Endothelial cell of umbilical vein (primary cell): ENCODE measurements around the gene HCFC1R1. TPM values are rescaled to one million over a fixed set of nuclear protein-coding genes. Genes with fewer than 3 reads are reported as not detected.
A peak's percentile ranks its signal among the peaks of the same experiment; 100 is the strongest.

Experiments
- BruUV-seq: library from RNA; stranded (reverse); fragments of 400-500 nt; replicated peaks from 2 replicates; lab custom pipeline; 2021; lab: Mats Ljungman, UMichigan
- CTCF ChIA-PET: fragments of 300-600, 350-600 bp; sonication (Branson Sonifier 250); formaldehyde crosslinking; loops from one replicate; lab custom pipeline; 2021; ENCODE audit warnings: antibody characterized with exemption, inconsistent platforms; lab: Charles Lee
- POLR2A ChIA-PET: fragments of 300-600, 350-600 bp; sonication (Branson Sonifier 250); formaldehyde crosslinking; loops from one replicate; lab custom pipeline; 2021; ENCODE audit warnings: antibody characterized with exemption, inconsistent platforms; lab: Charles Lee
- DNase-seq: peaks from one replicate; pipeline ENCODE4 v3.0.0-alpha.2; 2011; ENCODE audit warnings: low read depth, low spot score
- FAIRE-seq: peaks from 2 replicates; lab custom pipeline; 2011; peaks lifted over from hg19 to GRCh38; lab: Jason Lieb, UNC
- H2AFZ ChIP-seq: 2 replicates; pipeline ENCODE4 v1.6.0; 2012; ENCODE audit warnings: low read depth, low read length, control low read depth, inconsistent platforms
- H3K27ac ChIP-seq: 2 replicates; pipeline ENCODE4 v1.5.1; 2011; ENCODE audit warnings: low read depth, mild to moderate bottlenecking, control low read depth, low read length, moderate library complexity; ENCODE audit not compliant: insufficient read depth
- H3K27me3 ChIP-seq, 2 experiments: 2 replicates each; pipeline versions ENCODE4 v1.6.0 to v1.6.1; 2011; ENCODE audit warnings: low read length in 2 of 2, mixed read lengths in 1 of 2; ENCODE audit not compliant: control insufficient read depth in 2 of 2, insufficient read depth in 2 of 2
- H3K36me3 ChIP-seq, 2 experiments: 2 replicates in 1 of 2; 3 replicates in 1 of 2; pipeline ENCODE4 v1.5.1; 2011; ENCODE audit warnings: low read length in 2 of 2, mild to moderate bottlenecking in 1 of 2, moderate library complexity in 1 of 2; ENCODE audit not compliant: control insufficient read depth in 2 of 2, insufficient read depth in 2 of 2; ENCODE audit errors: extremely low read depth in 1 of 2
- H3K4me1 ChIP-seq: 3 replicates; pipeline ENCODE4 v1.5.1; 2011; ENCODE audit warnings: mild to moderate bottlenecking, low read length; ENCODE audit not compliant: control insufficient read depth, insufficient read depth; ENCODE audit errors: extremely low read depth
- H3K4me2 ChIP-seq: 2 replicates; pipeline ENCODE4 v1.6.1; 2011; ENCODE audit warnings: low read length, control low read depth, mixed read lengths; ENCODE audit not compliant: insufficient read depth
- H3K4me3 ChIP-seq, 3 experiments: fragments of 200-600 bp in 1 of 3; sonication (generic), shearing (Covaris generic) in 1 of 3; replicated peaks in 1 of 3; 2 replicates each; pipeline ENCODE4 v1.5.1; 2011 to 2016; ENCODE audit warnings: control low read depth in 3 of 3, low read length in 3 of 3, mild to moderate bottlenecking in 2 of 3, inconsistent platforms in 1 of 3, low read depth in 1 of 3, moderate library complexity in 1 of 3; ENCODE audit not compliant: insufficient read depth in 1 of 3
- H3K79me2 ChIP-seq: 2 replicates; pipeline ENCODE4 v1.6.0; 2012; ENCODE audit warnings: low read length, inconsistent platforms; ENCODE audit not compliant: control insufficient read depth, insufficient read depth
- H3K9ac ChIP-seq: replicated peaks from 2 replicates; pipeline ENCODE3; 2011; ENCODE audit warnings: low read length, control low read depth; ENCODE audit not compliant: insufficient read depth; ENCODE audit errors: extremely low read depth
- H3K9me1 ChIP-seq: replicated peaks from 3 replicates; pipeline ENCODE4 v1.6.0; 2011; ENCODE audit warnings: mild to moderate bottlenecking, low read length; ENCODE audit not compliant: control insufficient read depth, insufficient read depth; ENCODE audit errors: extremely low read depth
- H3K9me3 ChIP-seq: replicated peaks from 2 replicates; pipeline ENCODE4 v1.5.1; 2012; ENCODE audit warnings: low read length, inconsistent platforms; ENCODE audit not compliant: control insufficient read depth, insufficient read depth
- H4K20me1 ChIP-seq: replicated peaks from 2 replicates; pipeline ENCODE3; 2011; ENCODE audit warnings: mild to moderate bottlenecking, low read length; ENCODE audit not compliant: control insufficient read depth, insufficient read depth; ENCODE audit errors: extremely low read depth
- EZH2 ChIP-seq: IDR thresholded peaks from 2 replicates; pipeline ENCODE4 v1.6.1; 2012; ENCODE audit warnings: borderline replicate concordance, low read depth, mild to moderate bottlenecking, moderate library complexity, low read length, inconsistent platforms; ENCODE audit not compliant: severe bottlenecking
- FOS ChIP-seq: IDR thresholded peaks from 2 replicates; pipeline ENCODE4 v1.6.1; 2011; ENCODE audit warnings: mild to moderate bottlenecking, low read length, moderate library complexity, borderline replicate concordance; ENCODE audit not compliant: insufficient read depth
- GATA2 ChIP-seq: IDR thresholded peaks from 2 replicates; pipeline ENCODE4 v1.7.0; 2011; ENCODE audit warnings: low read depth, mild to moderate bottlenecking, moderate library complexity, mixed read lengths, low read length; ENCODE audit not compliant: insufficient read length, insufficient read depth
- JUN ChIP-seq: IDR thresholded peaks from 2 replicates; pipeline ENCODE4 v1.6.1; 2011; ENCODE audit warnings: borderline replicate concordance, low read depth; ENCODE audit not compliant: insufficient read length, insufficient read depth
- MYC ChIP-seq: IDR thresholded peaks from one replicate; pipeline ENCODE4 v1.6.1; 2011; ENCODE audit warnings: mild to moderate bottlenecking, low read depth, low read length
- POLR2AphosphoS5 ChIP-seq: IDR thresholded peaks from 2 replicates; pipeline ENCODE4 v1.6.1; 2012; ENCODE audit warnings: low read depth, mild to moderate bottlenecking, control low read depth, low read length, moderate library complexity; ENCODE audit not compliant: insufficient read depth
- dilution Hi-C: fragments of 300-500 bp; cut with MboI; formaldehyde crosslinking; loops from one replicate; pipeline ENCODE4 v1.15.0; 2019; ENCODE audit warnings: low sequenced_read_pairs; ENCODE audit not compliant: extremely low pct_ligation_motif_present
- intact Hi-C: fragments of 100-400 bp; cut with micrococcal nuclease; formaldehyde crosslinking; loops from one replicate; pipeline ENCODE4 v1.10.0; 2022
- polyA plus RNA-seq, 4 experiments: library from polyadenylated mRNA; depleted of rRNA in 3 of 4; stranded (reverse) in 3 of 4; unstranded in 1 of 4; fragments of >200 nt; gene quantifications; 2 replicates each; pipeline versions ENCODE4 v1.2.1 to v1.2.3, GENCODE V29; 2011 to 2012; ENCODE audit warnings: missing spikeins in 1 of 4
- total RNA-seq: library from RNA; stranded (reverse); gene quantifications from 2 replicates; pipeline ENCODE4 v1.2.3, GENCODE V29; 2021
- TF ChIP-seq, protein P1 (sequence below): IDR thresholded peaks from 2 replicates; pipeline ENCODE4 v1.6.1; 2011; ENCODE audit not compliant: insufficient read depth, insufficient read length

Gene HCFC1R1
- total and polyA plus RNA-seq, 2 donors (not counting 3 experiments of a cell fraction or from before 2014, with no cell fraction given), result 28.7 to 49.3 TPM

DNA sequence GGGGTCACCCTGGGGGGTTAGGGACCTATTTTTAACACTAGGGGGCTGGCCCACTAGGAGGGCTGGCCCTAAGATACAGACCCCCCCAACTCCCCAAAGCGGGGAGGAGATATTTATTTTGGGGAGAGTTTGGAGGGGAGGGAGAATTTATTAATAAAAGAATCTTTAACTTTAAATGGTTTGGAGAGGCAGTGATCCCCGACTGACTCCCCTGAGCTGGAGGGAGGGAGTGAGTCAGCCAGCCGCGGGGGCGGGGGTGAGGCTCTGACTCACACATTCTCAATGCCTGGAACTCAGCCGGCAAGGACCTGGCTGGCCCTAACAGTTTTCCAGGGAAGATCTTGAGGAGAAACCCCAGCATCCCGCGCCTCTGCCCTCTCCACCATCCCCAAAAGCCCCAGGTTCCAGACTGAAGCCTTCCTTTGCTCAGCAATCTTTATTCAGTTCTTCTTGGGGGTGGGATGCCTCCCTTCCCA is 1.5 kb downstream of the HCFC1R1 start:
- dilution Hi-C loops, result no loop called here
- Histone ChIP-seq H3K4me1 (peaks cover 18% of the 10 kb centered on the region), H3K4me3 (peak overlapping the region; percentile 45 to 61 (median 53)), H3K9ac (peak overlapping the region; percentile 90), H2AFZ (no peak overlapping the region), H3K9me1 (no peaks in the 10 kb centered on the region), H3K27me3 (no peaks in the 10 kb centered on the region), H3K27ac (peak overlapping the region; percentile 98), H3K9me3 (no peaks in the 10 kb centered on the region), H4K20me1 (no peaks in the 10 kb centered on the region), H3K36me3 (peaks cover 0 to 9% of the 10 kb centered on the region in 2 experiments), H3K4me2 (peak overlapping the region; percentile 83), H3K79me2 (peaks cover 2% of the 10 kb centered on the region)
- DNase-seq (peak; percentile 93), FAIRE-seq (peak; percentile 95)
- TF ChIP-seq EZH2 (no peak), GATA2 (no peak), JUN (peak; percentile 90), MYC (no peak), FOS (peak; percentile 99), POLR2AphosphoS5 (peak; percentile 82)
- TF ChIP-seq, protein P1, sequence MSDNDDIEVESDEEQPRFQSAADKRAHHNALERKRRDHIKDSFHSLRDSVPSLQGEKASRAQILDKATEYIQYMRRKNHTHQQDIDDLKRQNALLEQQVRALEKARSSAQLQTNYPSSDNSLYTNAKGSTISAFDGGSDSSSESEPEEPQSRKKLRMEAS, result no peak
- ChIA-PET CTCF (interaction anchor here (1.4 to 6.1 kb wide), 4 partner anchors 8 to 107 kb away, joined by 6 to 52 read pairs (median 9); no protein-coding TSS in a partner anchor), POLR2A (interaction anchor here (1.4 kb wide), 1 partner anchor 112 kb away, joined by 3 read pairs; the partner anchor contains the start of gene ZNF213)
- no TSS peak for BruUV-seq
- intact Hi-C loops, result no loop called here
